Sigmoid colon (tissue), 4 donors: ENCODE results near the gene ABLIM2.

Source experiments
- CTCF ChIP-seq, 4 experiments: fragments of 450-650 bp in 3 of 4; fragments of 200-600 bp in 1 of 4; IDR thresholded peaks; one replicate each; pipeline ENCODE4 v1.5.1; 2016 to 2019; ENCODE audit warnings: antibody characterized with exemption in 4 of 4, mild to moderate bottlenecking in 3 of 4, moderate library complexity in 2 of 4
- POLR2A ChIP-seq, 2 donors: fragments of 450-650 bp; IDR thresholded peaks; one replicate each; pipeline ENCODE4 v1.6.1; 2016; ENCODE audit warnings: antibody characterized with exemption in 2 of 2, mild to moderate bottlenecking in 2 of 2, moderate library complexity in 2 of 2
- POLR2AphosphoS5 ChIP-seq, 4 donors: sonication (generic); formaldehyde crosslinking; IDR thresholded peaks; one replicate each; pipeline ENCODE4 v1.6.1; 2017; ENCODE audit warnings: antibody characterized with exemption in 4 of 4

GRCh38 chr4:8132947-8133705 is 25.5 kb downstream of the ABLIM2 start:
- no peak for TF ChIP-seq CTCF (IDR thresholded peaks at IDR 0.05)
- TF ChIP-seq POLR2A (IDR thresholded peaks at IDR 0.05), result no peak
- no peak for TF ChIP-seq POLR2AphosphoS5 (IDR thresholded peaks at IDR 0.05)
